ENCODE data around the gene ST3GAL5.
"Not testable (repeated sequence)": the region's sequence is repeated elsewhere in the genome, so short reads cannot be mapped to it uniquely, and the experiment has no call there.

ST3GAL5 gene

DNA sequence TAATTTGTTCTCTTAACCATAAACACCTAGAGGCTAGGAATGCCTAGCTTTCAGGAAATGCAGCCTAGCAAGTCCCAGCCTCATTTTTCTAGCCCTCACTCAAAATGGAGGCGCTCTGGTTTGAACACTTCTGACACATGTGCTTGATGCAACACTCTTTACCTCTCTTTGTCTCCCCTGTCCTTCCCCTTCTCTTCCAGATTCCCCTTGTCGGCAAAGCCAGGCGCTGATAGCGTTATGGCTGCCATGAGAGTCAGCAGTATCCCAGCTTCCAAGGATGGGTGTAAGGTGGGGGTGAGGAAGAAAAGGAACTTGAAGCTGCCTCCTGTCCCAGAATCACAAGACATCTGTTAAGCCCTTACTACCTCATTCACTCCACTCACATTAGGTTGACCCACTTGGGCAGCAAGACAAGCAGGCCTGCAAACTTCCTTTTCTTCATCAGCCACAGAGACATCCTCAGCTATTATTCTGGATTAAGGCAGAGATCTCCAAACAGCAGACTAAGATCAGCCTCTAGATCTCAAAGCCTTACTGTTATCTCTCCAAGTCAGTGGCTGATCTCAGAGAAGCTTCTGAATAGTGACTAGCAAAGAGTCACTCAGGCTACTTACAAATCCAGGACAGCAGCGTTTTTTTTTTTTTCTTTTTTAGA, 1.9 kb upstream of the ST3GAL5 start:
- DNase-seq = no peak

DNA sequence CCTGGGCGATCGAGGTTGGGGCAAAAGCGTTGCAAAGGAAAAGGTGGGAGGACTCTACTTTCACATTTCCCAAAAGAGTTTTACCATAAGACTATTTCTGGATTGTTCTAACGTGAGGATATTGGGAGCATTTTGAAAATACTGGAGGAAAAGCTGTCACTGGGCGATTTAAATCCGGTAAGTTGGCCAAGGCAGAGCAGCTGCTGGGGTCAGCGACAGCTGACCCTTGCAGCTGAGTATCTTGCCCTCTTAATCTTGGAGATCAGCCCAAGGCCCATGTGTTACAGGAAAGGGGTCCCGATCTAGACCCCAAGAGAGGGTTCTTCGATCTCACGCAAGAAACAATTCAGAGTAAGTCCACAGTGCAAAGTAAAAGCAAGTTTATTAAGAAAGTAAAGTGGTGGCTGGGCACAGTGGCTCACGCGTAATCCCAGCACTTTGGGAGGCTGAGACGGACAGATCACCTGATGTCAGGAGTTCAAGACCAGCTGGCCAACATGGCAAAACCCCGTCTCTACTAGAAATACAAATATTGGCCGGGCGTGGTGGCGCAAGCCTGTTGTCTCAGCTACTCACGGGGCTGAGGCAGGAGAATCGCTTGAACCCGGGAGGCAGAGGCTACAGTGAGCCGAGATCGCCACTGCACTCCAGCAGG, 964 bp upstream of the ST3GAL5 start:
- no peak for DNase-seq

DNA sequence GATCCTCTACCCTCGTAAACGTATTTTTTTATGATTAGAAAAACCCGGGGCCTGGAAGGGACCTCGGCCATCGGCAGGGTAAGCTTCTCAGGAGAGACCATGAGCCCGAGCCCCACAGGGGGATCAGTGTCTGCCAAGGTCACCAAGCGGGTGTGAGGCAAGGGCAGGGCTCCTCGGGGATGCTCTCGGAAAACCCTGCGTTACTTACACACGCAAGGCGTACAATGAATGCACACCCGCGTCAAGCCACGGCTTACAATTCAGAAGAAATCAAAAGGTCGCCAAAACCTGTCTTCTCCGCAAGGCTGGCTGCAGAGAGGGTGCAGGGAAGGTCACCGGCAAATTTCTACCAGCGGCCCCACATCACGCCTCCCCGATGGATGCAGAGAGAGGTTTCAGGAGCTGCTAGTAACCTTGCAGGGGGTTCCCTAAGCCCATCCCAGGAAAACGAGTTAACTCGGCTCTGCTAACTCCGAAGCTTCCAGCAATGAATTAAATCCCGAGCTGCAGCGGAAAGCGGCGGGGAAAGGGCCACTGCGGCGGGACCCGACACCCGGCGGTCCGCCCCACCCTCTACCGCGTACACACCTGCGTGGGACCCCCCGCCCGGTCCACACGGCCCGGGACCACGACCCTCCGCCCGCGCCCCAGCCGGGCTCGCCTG, 638 bp downstream of the ST3GAL5 start:
- no peak for DNase-seq

DNA sequence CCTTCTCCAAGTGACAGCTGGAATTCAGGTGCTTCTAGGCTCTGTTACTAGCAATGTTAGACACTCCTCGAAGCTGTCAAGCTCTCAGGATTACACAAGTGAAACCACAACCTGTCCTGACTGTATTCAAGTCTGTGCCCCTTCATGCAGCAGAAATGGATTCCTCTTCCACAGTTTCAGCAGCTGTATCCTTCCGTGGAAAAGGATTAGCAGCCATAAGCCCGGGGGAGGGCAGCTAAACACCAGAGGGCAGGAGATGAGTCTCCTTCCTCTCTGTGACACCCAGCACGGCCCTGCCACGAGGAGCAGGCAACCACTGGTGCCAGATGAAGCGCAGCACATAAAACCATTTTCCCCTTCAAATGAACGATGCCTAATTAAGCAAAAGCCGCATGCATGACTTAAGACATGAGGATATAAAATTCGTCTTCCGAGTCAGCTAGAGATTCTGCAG, 1.2 kb downstream of the ST3GAL5 start:
- DNase-seq = no peak

DNA sequence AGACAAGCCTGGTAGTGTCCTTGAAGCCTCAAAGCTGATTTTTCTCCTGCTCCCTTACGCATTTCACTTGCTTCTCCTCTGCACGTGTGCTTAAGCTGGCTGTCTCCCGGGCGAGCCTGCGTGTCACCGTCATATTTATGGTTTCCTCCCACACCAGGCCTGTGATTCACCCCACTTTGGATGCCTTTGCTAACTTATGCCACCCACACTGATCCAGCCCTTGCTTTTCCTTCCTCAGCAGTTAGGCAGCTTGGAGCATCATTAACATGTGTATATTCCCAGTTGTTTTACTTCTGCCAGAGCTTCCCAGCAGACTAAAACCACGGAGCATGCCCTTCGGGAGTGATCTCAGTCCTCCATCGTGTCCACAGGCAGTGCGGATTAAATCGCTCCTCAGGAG, 2.2 kb downstream of the ST3GAL5 start:
- DNase-seq = no peak

DNA sequence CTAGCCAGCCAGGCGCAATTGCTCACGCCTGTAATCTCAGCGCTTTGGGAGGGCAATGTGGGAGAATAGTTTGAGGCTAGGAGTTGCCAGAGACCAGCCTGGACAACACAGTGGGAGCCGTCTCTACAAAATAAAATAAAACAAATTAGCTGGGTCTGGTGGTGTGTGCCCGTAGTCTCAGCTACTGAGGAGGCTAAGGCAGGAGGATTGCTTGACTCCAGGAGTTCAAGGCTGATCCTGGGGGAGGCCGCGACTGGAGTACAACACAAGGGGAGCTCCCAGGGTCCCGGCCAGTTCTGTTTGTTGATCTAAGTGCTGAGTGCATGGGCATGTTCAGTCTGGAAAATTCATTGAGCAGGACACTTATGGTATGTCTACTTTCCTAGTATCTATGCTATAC, 2.6 kb downstream of the ST3GAL5 start:
- DNase-seq = no peak

DNA sequence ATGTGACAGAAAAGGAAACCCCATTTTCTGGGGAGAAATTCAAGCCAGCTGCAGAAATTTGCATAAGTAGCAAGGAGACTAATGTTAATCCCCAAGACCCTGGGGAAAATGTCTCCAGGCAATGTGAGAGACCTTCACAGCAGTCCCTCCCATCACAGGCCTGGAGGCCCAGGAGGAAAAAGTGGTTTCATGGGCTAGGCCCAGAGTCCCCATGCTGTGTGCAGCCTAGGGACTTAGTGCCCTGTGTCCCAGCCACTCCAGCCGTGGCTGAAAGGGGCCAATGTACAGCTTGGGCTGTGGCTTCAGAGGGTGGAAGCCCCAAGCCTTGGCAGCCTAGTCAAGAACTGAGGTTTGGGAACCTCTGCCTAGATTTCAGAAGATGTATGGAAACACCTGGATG, 7.0 kb downstream of the ST3GAL5 start:
- DNase-seq = not testable (repeated sequence)

DNA sequence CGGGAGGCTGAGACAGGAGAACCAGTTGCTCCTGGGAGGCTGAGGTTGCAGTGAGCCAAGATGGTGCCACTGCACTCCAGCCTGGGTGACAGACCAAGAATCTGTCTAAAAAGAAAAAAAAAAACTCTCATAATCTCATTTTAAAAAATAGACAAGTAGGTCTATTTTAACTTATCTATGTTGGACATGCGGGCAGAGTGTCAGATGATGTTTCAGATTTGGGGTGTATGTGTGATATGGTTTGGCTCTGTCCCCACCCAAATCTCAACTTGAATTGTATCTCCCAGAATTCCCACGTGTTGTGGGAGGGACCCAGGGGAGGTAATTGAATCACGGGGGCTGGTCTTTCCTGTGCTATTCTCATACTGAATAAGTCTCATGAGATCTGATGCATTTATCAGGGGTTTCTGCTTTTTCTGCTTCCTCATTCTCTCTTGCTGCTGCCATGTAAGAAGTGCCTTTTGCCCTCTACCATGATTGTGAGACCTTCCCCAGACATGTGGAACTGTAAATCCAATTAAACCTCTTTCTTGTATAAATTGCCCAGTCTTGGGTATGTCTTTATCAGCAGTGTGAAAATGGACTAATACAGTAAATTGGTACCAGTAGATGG, 8.0 kb downstream of the ST3GAL5 start:
- not testable (repeated sequence) for DNase-seq

DNA sequence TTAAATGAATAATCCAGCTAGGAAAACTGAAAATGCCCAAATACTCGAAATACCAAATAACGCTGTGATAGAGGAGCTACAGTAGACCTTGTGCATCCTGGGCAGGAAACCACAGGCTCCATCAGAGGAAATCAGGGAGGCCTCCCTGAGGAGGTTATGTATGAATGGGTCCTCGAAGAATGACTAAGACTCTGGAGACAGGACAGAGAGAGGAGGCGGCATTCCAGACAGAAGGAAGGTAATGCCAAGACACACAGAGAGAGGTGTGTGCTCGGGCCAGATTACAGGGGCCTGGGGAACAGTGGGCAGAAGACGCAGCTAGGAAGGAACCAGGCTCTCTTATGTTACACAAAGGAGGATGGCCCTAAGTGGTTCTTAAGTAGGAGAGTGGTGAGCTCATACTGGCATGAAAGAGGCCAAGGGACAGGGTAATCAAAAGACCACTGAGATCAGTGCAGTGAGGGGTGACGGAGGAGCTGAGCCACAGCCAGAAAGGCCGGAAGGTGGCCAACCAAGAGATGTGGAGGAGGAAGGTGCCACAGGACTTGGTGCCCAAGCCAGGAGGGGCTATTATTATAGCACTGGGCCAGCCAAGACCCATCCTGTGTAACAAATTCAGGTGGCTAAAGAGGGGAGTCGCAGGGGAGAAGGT, 9.9 kb downstream of the ST3GAL5 start:
- no peak for DNase-seq

DNA sequence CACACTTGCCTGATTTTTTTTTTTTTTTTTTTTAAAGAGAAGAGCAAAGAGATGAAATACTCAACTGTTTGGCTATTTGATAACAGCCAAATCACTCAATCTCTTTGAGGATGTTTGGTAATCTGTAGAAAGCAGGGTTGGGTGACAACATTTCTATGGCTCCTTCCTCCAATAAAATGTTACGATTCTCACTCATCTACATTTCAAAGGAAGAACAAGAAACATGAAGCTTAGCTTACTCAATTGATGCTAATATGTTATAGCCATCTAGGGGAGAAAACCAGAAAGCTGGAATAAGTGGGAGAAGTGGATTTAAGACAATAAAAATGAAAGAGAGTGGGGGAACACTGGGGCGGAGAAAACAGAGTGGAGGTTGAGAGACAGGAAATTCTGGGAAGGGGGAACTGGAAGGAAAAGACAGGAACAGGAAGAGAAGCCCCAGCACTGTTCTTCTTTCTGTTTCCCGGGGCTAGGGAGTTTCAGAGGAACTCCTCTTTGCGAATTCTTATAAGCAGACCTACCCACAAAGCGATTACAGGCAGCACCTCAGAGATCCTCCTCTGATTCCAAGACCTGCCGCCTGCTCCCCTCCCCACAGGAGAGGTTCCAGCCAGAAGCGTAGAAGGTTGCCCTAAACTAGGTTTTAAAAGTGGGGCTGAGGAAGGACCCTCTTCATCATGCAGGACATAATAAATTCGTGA, 13.3 kb downstream of the ST3GAL5 start:
- no peak for DNase-seq

DNA sequence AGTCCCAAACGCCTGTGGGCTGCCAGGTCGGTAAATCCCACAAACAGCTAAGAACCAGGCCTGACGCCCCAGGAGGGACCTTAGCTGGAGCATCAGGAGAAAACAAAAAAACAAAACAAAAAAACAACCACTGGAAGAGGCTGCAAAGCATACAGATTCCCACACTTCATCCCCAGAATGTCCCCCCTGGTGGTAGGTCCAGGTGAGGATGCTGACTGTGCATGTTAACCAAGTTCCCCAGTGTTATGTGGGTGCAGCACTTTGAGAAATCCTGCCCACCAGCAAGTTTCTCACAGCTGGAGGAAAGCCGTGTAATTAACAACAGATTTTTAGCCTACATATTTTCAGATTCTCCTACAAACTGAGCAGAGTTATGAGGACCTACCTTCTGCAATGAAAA, 15.1 kb downstream of the ST3GAL5 start:
- no peak for DNase-seq

DNA sequence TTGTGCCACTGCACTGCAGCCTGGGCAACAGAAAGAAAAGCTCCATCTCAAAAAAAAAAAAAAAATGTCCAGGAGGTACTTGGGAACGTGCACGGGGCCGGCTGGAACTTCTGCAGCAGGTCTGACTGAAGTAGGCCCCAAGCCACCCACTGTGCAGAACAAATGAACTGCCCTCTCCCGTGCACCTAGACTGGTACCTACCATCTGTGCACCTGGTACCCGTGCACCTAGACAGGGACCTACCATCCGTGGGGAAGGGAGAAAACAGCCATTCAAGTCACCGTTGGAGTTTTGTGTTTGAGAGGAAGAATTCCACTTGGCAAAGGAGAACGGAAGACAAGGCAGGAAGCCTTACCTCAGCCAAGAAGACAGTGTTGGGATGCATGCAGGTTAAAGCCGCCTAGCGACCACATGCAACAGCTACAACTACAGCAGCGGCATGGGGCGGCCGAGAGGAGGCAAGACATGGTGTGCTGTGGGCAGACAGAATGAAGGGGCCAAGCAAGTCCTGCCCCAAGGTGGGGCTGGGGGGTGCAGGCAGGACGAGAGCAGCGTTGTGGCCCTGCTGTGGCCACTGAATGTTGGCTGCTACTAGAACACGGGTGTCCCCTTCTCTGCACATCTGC, 16.1 kb downstream of the ST3GAL5 start:
- no peak for DNase-seq

DNA sequence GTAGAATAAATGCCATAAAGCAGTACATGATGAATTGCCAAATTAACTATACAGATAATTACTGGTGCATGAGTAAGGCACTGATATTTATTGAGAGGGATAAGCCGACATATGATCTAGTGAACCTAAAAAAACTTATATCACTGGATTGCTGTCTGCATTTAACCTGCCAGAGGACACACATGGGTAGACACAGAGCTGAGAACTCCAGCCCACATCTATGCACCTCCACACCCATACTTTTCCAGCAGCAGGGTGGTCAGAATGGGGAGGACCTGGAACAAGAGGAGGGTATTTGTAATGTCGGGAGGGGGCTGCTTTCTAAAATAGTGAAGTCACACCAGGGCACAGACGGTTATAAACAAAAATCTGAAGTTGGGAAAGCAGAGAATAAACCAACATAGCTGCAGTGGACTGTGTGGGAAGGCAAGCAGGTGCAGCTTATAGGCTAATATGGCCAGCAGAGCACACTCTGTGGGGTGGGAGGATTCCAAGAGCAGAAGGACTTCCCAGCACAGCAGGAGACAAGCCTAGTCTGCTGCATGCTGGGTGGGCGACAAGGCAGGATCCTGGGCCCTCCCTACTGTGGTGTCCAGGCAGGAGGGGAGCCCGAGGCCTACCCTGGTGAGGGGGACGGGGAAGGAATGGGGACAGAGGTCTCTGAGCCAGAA, 17.2 kb downstream of the ST3GAL5 start:
- DNase-seq = no peak

DNA sequence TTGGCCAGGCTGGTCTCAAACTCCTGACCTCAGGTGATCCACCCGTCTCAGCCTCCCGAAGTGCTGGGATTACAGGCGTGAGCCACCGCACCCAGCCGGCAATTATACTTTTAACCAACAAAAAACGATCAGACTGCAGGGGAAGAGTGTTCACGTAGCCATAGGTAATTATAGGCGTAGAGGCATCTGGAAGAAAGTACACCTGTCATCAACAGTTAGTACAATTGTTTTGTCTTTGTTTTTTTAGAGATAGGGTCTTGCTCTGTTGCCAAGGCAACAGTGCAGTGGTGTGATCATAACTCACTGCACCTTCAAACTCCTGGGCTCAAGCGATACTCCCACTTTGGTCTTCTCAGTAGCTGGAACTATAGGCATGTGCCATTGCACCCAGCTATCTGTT, 20.0 kb downstream of the ST3GAL5 start:
- no peak for DNase-seq

DNA sequence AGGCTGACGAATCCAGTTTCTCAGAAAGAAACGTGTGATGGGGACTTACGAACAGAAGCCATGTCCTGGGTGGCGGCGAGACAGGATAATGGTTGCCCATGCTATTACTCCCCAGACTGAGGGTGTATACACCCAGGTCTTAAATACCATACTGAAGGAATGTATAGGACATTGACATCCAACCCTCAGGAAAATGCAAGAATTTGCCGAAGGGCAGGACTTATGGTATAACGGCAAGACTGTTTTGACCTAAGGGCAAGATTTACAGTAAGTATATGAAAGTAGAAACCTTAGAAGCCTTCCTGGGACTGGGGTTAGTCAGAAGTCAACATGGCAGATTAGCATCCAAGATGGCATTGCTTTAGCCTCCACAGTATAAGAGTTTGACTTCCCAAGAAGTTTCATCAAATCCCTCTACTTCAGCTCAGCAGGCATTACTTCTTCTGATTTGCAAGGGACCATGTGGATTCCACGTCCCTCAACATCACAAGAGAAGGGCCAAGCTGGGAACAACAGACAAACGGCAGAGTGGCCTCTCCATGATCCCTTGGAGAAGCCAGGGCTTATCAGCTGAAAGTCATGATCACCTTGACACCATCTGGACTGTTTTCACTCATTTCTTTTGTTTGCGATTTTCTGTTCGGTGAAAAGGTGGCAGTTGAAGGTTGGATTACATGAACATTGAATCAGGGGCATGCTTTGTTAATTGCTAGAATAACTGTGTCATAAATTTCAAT, 21.1 kb downstream of the ST3GAL5 start:
- DNase-seq = no peak

DNA sequence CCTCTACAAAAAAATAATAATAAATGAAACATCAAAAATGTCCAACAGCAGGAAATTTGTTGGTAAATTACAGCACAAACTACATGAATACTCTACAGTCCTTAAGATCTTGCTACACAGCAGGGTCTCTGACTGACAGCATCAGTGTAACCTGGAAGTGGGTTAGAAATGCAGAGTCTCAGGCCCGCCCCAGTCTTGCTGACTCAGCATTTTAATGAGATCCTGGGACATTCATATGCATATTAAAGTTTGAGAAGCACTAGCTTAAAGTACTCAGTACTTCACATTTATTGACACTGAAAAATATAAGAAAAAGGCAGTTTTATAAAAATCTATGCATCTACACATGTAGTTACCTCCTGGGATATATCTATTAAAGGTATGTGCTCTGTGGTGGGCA, 21.7 kb downstream of the ST3GAL5 start:
- no peak for DNase-seq

DNA sequence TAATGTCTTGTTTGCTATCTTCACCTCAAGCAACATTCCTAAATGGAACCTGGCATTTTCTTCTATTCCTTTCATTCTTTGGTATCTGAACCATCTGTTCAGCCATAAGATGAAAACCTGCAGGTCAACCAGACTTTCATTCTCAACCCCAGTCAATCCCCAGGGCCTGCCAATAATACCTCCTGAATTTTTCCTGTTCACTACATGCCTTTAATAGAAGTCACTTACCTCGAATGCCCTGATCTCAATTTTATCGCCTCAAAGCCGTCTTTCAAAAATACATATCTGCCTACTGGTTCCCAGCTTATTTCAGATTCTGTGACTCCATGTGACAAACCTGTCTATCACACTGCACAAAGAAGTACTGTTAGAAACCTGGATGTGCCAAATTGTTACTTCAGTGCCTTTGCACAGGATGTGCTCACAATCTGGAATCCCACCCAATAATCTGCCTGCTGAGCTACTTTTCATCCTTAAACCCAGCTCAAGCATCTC, 22.6 kb downstream of the ST3GAL5 start:
- no peak for DNase-seq

DNA sequence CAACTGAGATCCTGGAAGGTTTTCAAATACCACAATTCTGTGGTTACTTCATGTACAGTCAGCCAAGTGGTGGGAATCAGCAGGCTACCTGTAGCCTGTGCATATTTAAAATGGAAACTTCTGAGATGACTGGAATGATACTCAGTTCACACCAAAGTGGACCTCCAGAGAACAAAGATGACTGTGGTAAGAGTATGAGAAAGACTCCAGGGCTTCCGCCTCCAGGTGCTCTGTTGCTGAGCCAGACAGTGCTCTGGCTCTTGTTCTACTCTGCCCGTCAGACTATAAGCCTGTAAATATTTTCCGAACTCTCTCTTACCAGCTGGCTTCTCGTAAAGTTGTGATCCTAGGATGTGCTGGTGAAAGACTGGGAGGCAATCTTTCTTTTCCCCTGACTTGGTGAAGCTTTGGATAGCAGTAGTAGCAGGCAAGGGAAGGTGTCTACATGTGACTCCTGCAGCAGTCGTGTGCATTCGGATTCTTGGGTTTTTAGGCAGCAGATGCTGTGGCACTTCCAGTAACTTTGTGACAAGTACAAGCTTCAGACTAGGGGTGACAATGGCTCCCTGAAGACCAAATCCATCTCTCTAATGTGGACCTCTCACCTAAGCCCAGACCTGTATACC, 23.1 kb downstream of the ST3GAL5 start:
- no peak for DNase-seq

DNA sequence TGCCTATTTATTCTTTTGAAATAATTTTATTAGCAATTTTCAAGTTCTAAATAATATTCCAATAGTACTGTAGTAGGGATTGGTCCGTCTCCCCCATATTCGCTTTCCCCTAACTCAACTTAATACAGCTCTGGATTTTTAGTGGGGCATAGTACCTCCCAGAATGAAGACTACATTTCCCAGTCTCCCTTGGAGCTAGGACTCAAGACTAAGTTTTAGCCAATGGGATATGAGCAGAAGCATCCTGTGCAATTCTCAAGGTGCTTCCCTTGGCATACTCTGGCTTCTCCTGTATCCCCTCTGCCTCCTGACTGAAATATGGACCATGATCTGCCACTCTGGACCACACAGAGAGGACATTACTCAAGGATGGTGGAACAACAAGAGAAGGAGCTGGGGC, 24.1 kb downstream of the ST3GAL5 start:
- DNase-seq = no peak

DNA sequence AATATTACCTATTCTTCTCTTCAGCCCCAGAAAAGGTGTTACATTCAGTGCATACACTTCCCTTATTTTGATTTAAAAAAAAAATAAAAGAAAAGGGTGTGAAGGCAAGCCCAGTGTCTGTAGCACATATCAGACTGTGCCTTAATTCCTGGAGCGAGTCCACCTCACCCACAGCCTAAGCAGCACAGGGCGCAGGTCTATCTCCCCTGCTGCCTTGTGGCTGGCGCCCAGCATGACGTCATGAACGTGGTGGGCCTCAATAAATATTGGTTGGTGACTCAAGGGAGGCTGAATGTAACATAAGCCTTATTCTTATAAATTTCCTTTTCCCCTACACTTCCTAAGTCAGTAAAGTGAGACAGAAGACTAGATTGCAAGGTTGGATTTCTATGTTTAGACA, 26.4 kb downstream of the ST3GAL5 start:
- DNase-seq = no peak
